ENCODE results near the gene SLC9A5. TPM values are rescaled to one million over a fixed set of nuclear protein-coding genes. Genes with fewer than 3 reads are reported as not detected.

The SLC9A5 gene
- total and polyA plus RNA-seq, 2 donors (not counting 3 experiments of a cell fraction or from before 2014, with no cell fraction given): 2.7 to 2.8 TPM

DNA sequence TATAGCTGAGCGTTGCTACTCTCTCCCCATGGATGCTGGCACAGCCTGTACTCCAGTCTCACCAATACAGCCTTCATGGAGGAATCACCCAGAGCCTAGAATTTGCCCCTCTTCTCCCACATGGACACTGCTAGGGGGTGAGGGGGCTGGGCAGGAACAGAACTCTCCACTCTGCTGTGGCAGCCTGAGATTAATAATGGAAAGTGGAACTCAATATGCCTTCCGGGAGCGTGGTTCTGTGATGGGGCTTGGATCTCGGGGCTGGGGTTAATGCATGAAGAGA, 1.2 kb downstream of the SLC9A5 start:
- CTCF ChIA-PET: interaction anchor here (1.4 to 3.2 kb wide), 3 partner anchors 8 to 34 kb away, joined by 6 to 18 read pairs (median 11); no protein-coding TSS in a partner anchor
- Histone ChIP-seq H3K36me3 (ENCODE audit: control insufficient read depth in 2 of 2, extremely low read depth in 1 of 2, insufficient read depth in 2 of 2, low read length in 2 of 2) (no peaks in the 10 kb centered on the region), H3K79me2 (ENCODE audit: control insufficient read depth, insufficient read depth, low read length) (peaks cover 12% of the 10 kb centered on the region), H3K27ac (ENCODE audit: insufficient read depth, low read depth, low read length) (no peak overlapping the region), H3K4me1 (ENCODE audit: control insufficient read depth, extremely low read depth, insufficient read depth, low read length) (peaks cover 23% of the 10 kb centered on the region), H3K4me2 (ENCODE audit: insufficient read depth, low read length) (no peak overlapping the region), H3K27me3 (ENCODE audit: control insufficient read depth in 2 of 2, insufficient read depth in 2 of 2, low read length in 2 of 2) (peaks cover 0 to 3% of the 10 kb centered on the region in 2 experiments), H3K9ac (replicated peaks; ENCODE audit: extremely low read depth, insufficient read depth, low read length) (no peak overlapping the region), H2AFZ (ENCODE audit: low read depth, low read length) (no peak overlapping the region), H3K9me3 (replicated peaks; ENCODE audit: control insufficient read depth, insufficient read depth, low read length) (no peaks in the 10 kb centered on the region), H3K4me3 (replicated peaks in 1 of 3; ENCODE audit: insufficient read depth in 1 of 3, low read depth in 1 of 3, low read length in 3 of 3) (no peak overlapping the region), H4K20me1 (replicated peaks; ENCODE audit: control insufficient read depth, extremely low read depth, insufficient read depth, low read length) (no peaks in the 10 kb centered on the region), H3K9me1 (replicated peaks; ENCODE audit: control insufficient read depth, extremely low read depth, insufficient read depth, low read length) (no peaks in the 10 kb centered on the region)
- dilution Hi-C loops (cut with MboI; ENCODE audit: extremely low pct_ligation_motif_present, low sequenced_read_pairs) (no loop called here), intact Hi-C loops (cut with micrococcal nuclease) (no loop called here)
- no TSS peak for BruUV-seq (replicated peaks)
- POLR2A ChIA-PET: no interaction called here
- no peak for DNase-seq (ENCODE audit: low read depth, low spot score)
- no peak for FAIRE-seq
- TF ChIP-seq, protein P1, sequence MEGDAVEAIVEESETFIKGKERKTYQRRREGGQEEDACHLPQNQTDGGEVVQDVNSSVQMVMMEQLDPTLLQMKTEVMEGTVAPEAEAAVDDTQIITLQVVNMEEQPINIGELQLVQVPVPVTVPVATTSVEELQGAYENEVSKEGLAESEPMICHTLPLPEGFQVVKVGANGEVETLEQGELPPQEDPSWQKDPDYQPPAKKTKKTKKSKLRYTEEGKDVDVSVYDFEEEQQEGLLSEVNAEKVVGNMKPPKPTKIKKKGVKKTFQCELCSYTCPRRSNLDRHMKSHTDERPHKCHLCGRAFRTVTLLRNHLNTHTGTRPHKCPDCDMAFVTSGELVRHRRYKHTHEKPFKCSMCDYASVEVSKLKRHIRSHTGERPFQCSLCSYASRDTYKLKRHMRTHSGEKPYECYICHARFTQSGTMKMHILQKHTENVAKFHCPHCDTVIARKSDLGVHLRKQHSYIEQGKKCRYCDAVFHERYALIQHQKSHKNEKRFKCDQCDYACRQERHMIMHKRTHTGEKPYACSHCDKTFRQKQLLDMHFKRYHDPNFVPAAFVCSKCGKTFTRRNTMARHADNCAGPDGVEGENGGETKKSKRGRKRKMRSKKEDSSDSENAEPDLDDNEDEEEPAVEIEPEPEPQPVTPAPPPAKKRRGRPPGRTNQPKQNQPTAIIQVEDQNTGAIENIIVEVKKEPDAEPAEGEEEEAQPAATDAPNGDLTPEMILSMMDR (IDR thresholded peaks at IDR 0.05; ENCODE audit: extremely low read depth in 1 of 2, insufficient read depth in 1 of 2, low read depth in 1 of 2, low read length in 2 of 2): no peak
- TF ChIP-seq EZH2 (IDR thresholded peaks at IDR 0.05; ENCODE audit: borderline replicate concordance, low read depth, low read length, severe bottlenecking): no peak
- TF ChIP-seq, protein P2, sequence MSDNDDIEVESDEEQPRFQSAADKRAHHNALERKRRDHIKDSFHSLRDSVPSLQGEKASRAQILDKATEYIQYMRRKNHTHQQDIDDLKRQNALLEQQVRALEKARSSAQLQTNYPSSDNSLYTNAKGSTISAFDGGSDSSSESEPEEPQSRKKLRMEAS (IDR thresholded peaks at IDR 0.05; ENCODE audit: insufficient read depth, insufficient read length): no peak
- TF ChIP-seq JUN (IDR thresholded peaks at IDR 0.05; ENCODE audit: borderline replicate concordance, insufficient read depth, insufficient read length, low read depth): no peak
- TF ChIP-seq FOS (IDR thresholded peaks at IDR 0.05; ENCODE audit: borderline replicate concordance, insufficient read depth, low read length): no peak
- no peak for TF ChIP-seq GATA2 (IDR thresholded peaks at IDR 0.05; ENCODE audit: insufficient read depth, insufficient read length, low read depth, low read length)
- no peak for TF ChIP-seq POLR2A (IDR thresholded peaks at IDR 0.05; ENCODE audit: low read depth, low read length)
- no peak for TF ChIP-seq POLR2AphosphoS5 (IDR thresholded peaks at IDR 0.05; ENCODE audit: insufficient read depth, low read depth, low read length)
- no peak for TF ChIP-seq MYC (IDR thresholded peaks at IDR 0.05; ENCODE audit: low read depth, low read length)

All from endothelial cell of umbilical vein (primary cell).